HL-60 (cell line): Measurements from ENCODE around the gene SAG.

Experiments used
- CTCF ChIP-seq: IDR thresholded peaks from one replicate; pipeline ENCODE4 v1.5.1; 2011; ENCODE audit warnings: low read length, control low read depth, inconsistent platforms; ENCODE audit not compliant: insufficient read depth
- GABPA ChIP-seq: IDR thresholded peaks from 2 replicates; pipeline ENCODE4 v1.6.1; 2012; ENCODE audit warnings: low read depth

GRCh38 chr2:233381638-233381995 is 74.0 kb downstream of the SAG start:
- no peak for TF ChIP-seq GABPA
- TF ChIP-seq CTCF: no peak
